ENCODE results near the gene RAB29. TPM values are rescaled to one million over a fixed set of nuclear protein-coding genes. Genes with fewer than 3 reads are reported as not detected.
A peak's percentile ranks its signal among the peaks of the same experiment; 100 is the strongest.

Gene RAB29
- total and polyA plus RNA-seq, 2 donors: 11.3 to 18.8 TPM

- no peaks in the 10 kb centered on the region for H3K4me1 ChIP-seq (ENCODE audit: control insufficient read depth in 2 of 2, insufficient read depth in 2 of 2, low read length in 2 of 2)
- WGBS: 96% methylated on average over 3 of the region's 3 CpGs
- H3K27me3 ChIP-seq (ENCODE audit: control insufficient read depth in 2 of 2, insufficient read depth in 1 of 2, low read length in 1 of 2): no peaks in the 10 kb centered on the region
- H3K4me3 ChIP-seq (ENCODE audit: low read length in 2 of 2): no peak overlapping the region
- no peak overlapping the region for H3K27ac ChIP-seq (ENCODE audit: low read depth in 1 of 2, low read length in 1 of 2)
- no peaks in the 10 kb centered on the region for H3K36me3 ChIP-seq (ENCODE audit: control insufficient read depth in 2 of 2, insufficient read depth in 2 of 2, low read length in 1 of 2)
- no peaks in the 10 kb centered on the region for H3K9me3 ChIP-seq (ENCODE audit: control insufficient read depth in 2 of 2, insufficient read depth in 1 of 2, low read length in 1 of 2)
- DNase-seq (ENCODE audit: low read depth in 6 of 9, low spot score in 9 of 9): no peak
Measured at GRCh38 chr1:205760606-205761005, 14.7 kb downstream of the RAB29 start.

- Histone ChIP-seq H3K36me3 (ENCODE audit: control insufficient read depth in 2 of 2, insufficient read depth in 2 of 2, low read length in 1 of 2) (no peaks in the 10 kb centered on the region), H3K27me3 (ENCODE audit: control insufficient read depth in 2 of 2, insufficient read depth in 1 of 2, low read length in 1 of 2) (no peaks in the 10 kb centered on the region), H3K4me3 (ENCODE audit: low read length in 2 of 2) (no peak overlapping the region), H3K27ac (ENCODE audit: low read depth in 1 of 2, low read length in 1 of 2) (no peak overlapping the region), H3K4me1 (ENCODE audit: control insufficient read depth in 2 of 2, insufficient read depth in 2 of 2, low read length in 2 of 2) (no peaks in the 10 kb centered on the region), H3K9me3 (ENCODE audit: control insufficient read depth in 2 of 2, insufficient read depth in 1 of 2, low read length in 1 of 2) (no peaks in the 10 kb centered on the region)
- 96% methylated on average over 3 of the region's 3 CpGs for WGBS
- no peak for DNase-seq (ENCODE audit: low read depth in 6 of 9, low spot score in 9 of 9)
Measured at GRCh38 chr1:205756552-205756951, 18.7 kb downstream of the RAB29 start.

GRCh38 chr1:205754857-205755256, 20.4 kb downstream of the RAB29 start:
- 89% methylated on average over 5 of the region's 5 CpGs for WGBS
- H3K9me3 ChIP-seq (ENCODE audit: control insufficient read depth in 2 of 2, insufficient read depth in 1 of 2, low read length in 1 of 2): no peaks in the 10 kb centered on the region
- H3K4me3 ChIP-seq (ENCODE audit: low read length in 2 of 2): no peak overlapping the region
- H3K27me3 ChIP-seq (ENCODE audit: control insufficient read depth in 2 of 2, insufficient read depth in 1 of 2, low read length in 1 of 2): no peaks in the 10 kb centered on the region
- H3K27ac ChIP-seq (ENCODE audit: low read depth in 1 of 2, low read length in 1 of 2): no peak overlapping the region
- H3K36me3 ChIP-seq (ENCODE audit: control insufficient read depth in 2 of 2, insufficient read depth in 2 of 2, low read length in 1 of 2): no peaks in the 10 kb centered on the region
- H3K4me1 ChIP-seq (ENCODE audit: control insufficient read depth in 2 of 2, insufficient read depth in 2 of 2, low read length in 2 of 2): peaks cover 2 to 5% of the 10 kb centered on the region in 2 donors
- no peak for DNase-seq (ENCODE audit: low read depth in 6 of 9, low spot score in 9 of 9)

GRCh38 chr1:205751036-205751651, 24.1 kb downstream of the RAB29 start:
- WGBS: 93% methylated on average over 13 of the region's 13 CpGs
- Histone ChIP-seq H3K27me3 (ENCODE audit: control insufficient read depth in 2 of 2, insufficient read depth in 1 of 2, low read length in 1 of 2) (no peaks in the 10 kb centered on the region), H3K9me3 (ENCODE audit: control insufficient read depth in 2 of 2, insufficient read depth in 1 of 2, low read length in 1 of 2) (no peaks in the 10 kb centered on the region), H3K4me3 (ENCODE audit: low read length in 2 of 2) (no peak overlapping the region), H3K27ac (ENCODE audit: low read depth in 1 of 2, low read length in 1 of 2) (no peak overlapping the region), H3K4me1 (ENCODE audit: control insufficient read depth in 2 of 2, insufficient read depth in 2 of 2, low read length in 2 of 2) (peaks cover 8 to 11% of the 10 kb centered on the region in 2 donors), H3K36me3 (ENCODE audit: control insufficient read depth in 2 of 2, insufficient read depth in 2 of 2, low read length in 1 of 2) (peaks cover 0 to 8% of the 10 kb centered on the region in 2 donors)
- DNase-seq (ENCODE audit: low read depth in 6 of 9, low spot score in 9 of 9): peak in 1 of 9 donors; percentile 28

- Histone ChIP-seq H3K27ac (ENCODE audit: low read depth in 1 of 2, low read length in 1 of 2) (peak within 1 kb of the TSS; percentile 96 to 99), H3K9me3 (ENCODE audit: control insufficient read depth in 2 of 2, insufficient read depth in 1 of 2, low read length in 1 of 2) (no peaks in the 10 kb centered on the region), H3K36me3 (ENCODE audit: control insufficient read depth in 2 of 2, insufficient read depth in 2 of 2, low read length in 1 of 2) (peaks cover 0 to 11% of the 10 kb centered on the region in 2 donors), H3K27me3 (ENCODE audit: control insufficient read depth in 2 of 2, insufficient read depth in 1 of 2, low read length in 1 of 2) (no peaks in the 10 kb centered on the region), H3K4me3 (ENCODE audit: low read length in 2 of 2) (peak within 1 kb of the TSS; percentile 72 to 95), H3K4me1 (ENCODE audit: control insufficient read depth in 2 of 2, insufficient read depth in 2 of 2, low read length in 2 of 2) (peaks cover 8 to 11% of the 10 kb centered on the region in 2 donors)
- DNase-seq (ENCODE audit: low read depth in 6 of 9, low spot score in 9 of 9): peak; percentile 90 to 99 (median 96)
- WGBS: under 1% methylated on average over 27 of the region's 27 CpGs
Measured at GRCh38 chr1:205750138-205751035, 24.9 kb downstream of the RAB29 start, which contains the start of gene NUCKS1. NUCKS1 (minus strand) TSS chr1:205750182; CDS start chr1:205749973, 209 bp downstream.

GRCh38 chr1:205749234-205750137, 25.8 kb downstream of the RAB29 start:
- H3K27me3 ChIP-seq (ENCODE audit: control insufficient read depth in 2 of 2, insufficient read depth in 1 of 2, low read length in 1 of 2): no peaks in the 10 kb centered on the region
- peak overlapping the region; percentile 96 to 99 for H3K27ac ChIP-seq (ENCODE audit: low read depth in 1 of 2, low read length in 1 of 2)
- H3K4me1 ChIP-seq (ENCODE audit: control insufficient read depth in 2 of 2, insufficient read depth in 2 of 2, low read length in 2 of 2): peaks cover 8 to 11% of the 10 kb centered on the region in 2 donors
- H3K4me3 ChIP-seq (ENCODE audit: low read length in 2 of 2): peak overlapping the region; percentile 72 to 95
- H3K36me3 ChIP-seq (ENCODE audit: control insufficient read depth in 2 of 2, insufficient read depth in 2 of 2, low read length in 1 of 2): peaks cover 0 to 17% of the 10 kb centered on the region in 2 donors
- H3K9me3 ChIP-seq (ENCODE audit: control insufficient read depth in 2 of 2, insufficient read depth in 1 of 2, low read length in 1 of 2): no peaks in the 10 kb centered on the region
- peak; percentile 78 to 97 (median 93) for DNase-seq (ENCODE audit: low read depth in 6 of 9, low spot score in 9 of 9)
- WGBS: under 1% methylated on average over 81 of the region's 81 CpGs

- H3K4me3 ChIP-seq (ENCODE audit: low read length in 2 of 2): peak overlapping the region; percentile 72 to 95
- H3K4me1 ChIP-seq (ENCODE audit: control insufficient read depth in 2 of 2, insufficient read depth in 2 of 2, low read length in 2 of 2): peaks cover 8 to 11% of the 10 kb centered on the region in 2 donors
- peaks cover 0 to 17% of the 10 kb centered on the region in 2 donors for H3K36me3 ChIP-seq (ENCODE audit: control insufficient read depth in 2 of 2, insufficient read depth in 2 of 2, low read length in 1 of 2)
- DNase-seq (ENCODE audit: low read depth in 6 of 9, low spot score in 9 of 9): peak; percentile 11 to 59 (median 24)
- no peaks in the 10 kb centered on the region for H3K9me3 ChIP-seq (ENCODE audit: control insufficient read depth in 2 of 2, insufficient read depth in 1 of 2, low read length in 1 of 2)
- peak overlapping the region; percentile 96 to 99 for H3K27ac ChIP-seq (ENCODE audit: low read depth in 1 of 2, low read length in 1 of 2)
- no peaks in the 10 kb centered on the region for H3K27me3 ChIP-seq (ENCODE audit: control insufficient read depth in 2 of 2, insufficient read depth in 1 of 2, low read length in 1 of 2)
- WGBS: 4% methylated on average over 25 of the region's 25 CpGs
Measured at GRCh38 chr1:205748403-205749233, 26.7 kb downstream of the RAB29 start.

Data from thymus (tissue), 11 donors.